HL-60 (cell line): ENCODE results near the gene RHNO1.

Source experiments
- SPI1 ChIP-seq: IDR thresholded peaks from 2 replicates; pipeline ENCODE4 v1.6.1; 2012; ENCODE audit warnings: low read depth, mild to moderate bottlenecking, borderline replicate concordance
- TF ChIP-seq, protein P1 (sequence below): IDR thresholded peaks from one replicate; pipeline ENCODE4 v1.5.1; 2011; ENCODE audit warnings: low read length, control low read depth, inconsistent platforms; ENCODE audit not compliant: insufficient read depth

DNA sequence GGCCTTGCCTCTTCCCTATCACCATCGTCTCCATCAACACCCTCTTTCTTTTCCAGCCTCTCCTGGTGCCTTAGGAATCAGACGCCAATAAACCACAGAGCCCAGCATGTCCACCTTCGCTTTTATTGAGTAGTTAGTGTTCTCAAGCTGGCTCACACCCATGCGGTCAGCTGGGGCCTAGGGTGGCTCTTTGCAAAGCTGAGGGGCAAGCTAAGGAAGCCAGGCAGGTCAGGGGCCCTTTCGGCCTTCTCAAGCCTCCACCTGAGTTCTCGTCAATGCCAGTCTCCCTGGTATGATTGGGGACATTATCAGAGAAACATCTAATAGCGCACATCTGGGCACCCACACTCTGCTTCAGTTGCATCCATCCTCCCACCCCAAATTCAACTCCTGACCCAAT, 19.4 kb upstream of the RHNO1 start:
- TF ChIP-seq, protein P1, sequence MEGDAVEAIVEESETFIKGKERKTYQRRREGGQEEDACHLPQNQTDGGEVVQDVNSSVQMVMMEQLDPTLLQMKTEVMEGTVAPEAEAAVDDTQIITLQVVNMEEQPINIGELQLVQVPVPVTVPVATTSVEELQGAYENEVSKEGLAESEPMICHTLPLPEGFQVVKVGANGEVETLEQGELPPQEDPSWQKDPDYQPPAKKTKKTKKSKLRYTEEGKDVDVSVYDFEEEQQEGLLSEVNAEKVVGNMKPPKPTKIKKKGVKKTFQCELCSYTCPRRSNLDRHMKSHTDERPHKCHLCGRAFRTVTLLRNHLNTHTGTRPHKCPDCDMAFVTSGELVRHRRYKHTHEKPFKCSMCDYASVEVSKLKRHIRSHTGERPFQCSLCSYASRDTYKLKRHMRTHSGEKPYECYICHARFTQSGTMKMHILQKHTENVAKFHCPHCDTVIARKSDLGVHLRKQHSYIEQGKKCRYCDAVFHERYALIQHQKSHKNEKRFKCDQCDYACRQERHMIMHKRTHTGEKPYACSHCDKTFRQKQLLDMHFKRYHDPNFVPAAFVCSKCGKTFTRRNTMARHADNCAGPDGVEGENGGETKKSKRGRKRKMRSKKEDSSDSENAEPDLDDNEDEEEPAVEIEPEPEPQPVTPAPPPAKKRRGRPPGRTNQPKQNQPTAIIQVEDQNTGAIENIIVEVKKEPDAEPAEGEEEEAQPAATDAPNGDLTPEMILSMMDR = no peak
- no peak for TF ChIP-seq SPI1
